SK-N-SH treated with all-trans-retinoic acid at 6 μM for 48 hours (cell line): Measurements from ENCODE around the gene POP4.

Source experiments
- ATAC-seq: fragments of 200-7000 bp; cut with Tn5 transposase; 3 replicates; pipeline ENCODE4 v1.9.1; 2020; ENCODE audit warnings: mild to moderate bottlenecking, moderate library complexity
- ARNTL ChIP-seq: fragments of 450-650 bp; formaldehyde crosslinking; IDR thresholded peaks from 2 replicates; pipeline ENCODE4 v1.5.0; 2020; ENCODE audit warnings: low read depth, mild to moderate bottlenecking, moderate library complexity, borderline replicate concordance
- BACH2 ChIP-seq: fragments of 250-450 bp; sonication (Bioruptor Pico); IDR thresholded peaks from 2 replicates; pipeline ENCODE4 v1.9.0; 2021; ENCODE audit warnings: mild to moderate bottlenecking, borderline replicate concordance
- CSDC2 ChIP-seq: fragments of 250-450 bp; sonication (Bioruptor Pico); IDR thresholded peaks from 2 replicates; pipeline ENCODE4 v1.5.0; 2020; ENCODE audit warnings: mild to moderate bottlenecking, moderate library complexity
- ESRRG ChIP-seq: fragments of 250-450 bp; sonication (Bioruptor Pico); IDR thresholded peaks from 2 replicates; pipeline ENCODE4 v1.6.1; 2021; ENCODE audit warnings: mild to moderate bottlenecking
- GLIS3 ChIP-seq: fragments of 250-450 bp; sonication (Bioruptor Pico); IDR thresholded peaks from 2 replicates; pipeline ENCODE4 v1.5.0; 2020; ENCODE audit warnings: mild to moderate bottlenecking, moderate library complexity
- OSR1 ChIP-seq: fragments of 250-450 bp; sonication (Bioruptor Pico); IDR thresholded peaks from 2 replicates; pipeline ENCODE4 v1.8.0; 2022; ENCODE audit warnings: moderate library complexity, mild to moderate bottlenecking, inconsistent platforms
- PATZ1 ChIP-seq: fragments of 250-450 bp; sonication (Bioruptor Pico); IDR thresholded peaks from 2 replicates; pipeline ENCODE4 v1.8.0; 2020; ENCODE audit warnings: mild to moderate bottlenecking, moderate library complexity, borderline replicate concordance
- POU6F1 ChIP-seq: fragments of 250-450 bp; sonication (Bioruptor Pico); IDR thresholded peaks from 2 replicates; pipeline ENCODE4 v1.8.0; 2021; ENCODE audit warnings: low read depth, mild to moderate bottlenecking, moderate library complexity, borderline replicate concordance
- PPARA ChIP-seq: fragments of 250-450 bp; sonication (Bioruptor Pico); IDR thresholded peaks from 2 replicates; pipeline ENCODE4 v1.5.0; 2020; ENCODE audit warnings: mild to moderate bottlenecking, borderline replicate concordance
- SNAI2 ChIP-seq: fragments of 250-450 bp; sonication (Bioruptor Pico); IDR thresholded peaks from 2 replicates; pipeline ENCODE4 v1.5.0; 2020; ENCODE audit warnings: mild to moderate bottlenecking, moderate library complexity
- TSHZ2 ChIP-seq: fragments of 250-450 bp; sonication (Bioruptor Pico); IDR thresholded peaks from 2 replicates; pipeline ENCODE4 v1.5.0; 2020; ENCODE audit warnings: mild to moderate bottlenecking, moderate library complexity
- ZC3H10 ChIP-seq: fragments of 250-450 bp; sonication (Bioruptor Pico); IDR thresholded peaks from 2 replicates; pipeline ENCODE4 v1.5.1; 2021; ENCODE audit warnings: mild to moderate bottlenecking, moderate library complexity
- ZFP30 ChIP-seq: fragments of 450-650 bp; formaldehyde crosslinking; IDR thresholded peaks from 2 replicates; pipeline ENCODE4 v1.5.0; 2022; ENCODE audit warnings: mild to moderate bottlenecking, moderate library complexity
- ZNF565 ChIP-seq: fragments of 450-650 bp; formaldehyde crosslinking; conservative IDR thresholded peaks from 2 replicates; pipeline ENCODE4 v1.5.0; 2020; ENCODE audit warnings: low read depth, mild to moderate bottlenecking, moderate library complexity
- ZNF70 ChIP-seq: fragments of 450-650 bp; formaldehyde crosslinking; IDR thresholded peaks from 2 replicates; pipeline ENCODE4 v1.5.0; 2020; ENCODE audit warnings: mild to moderate bottlenecking, moderate library complexity
- ZNF8 ChIP-seq: fragments of 450-650 bp; formaldehyde crosslinking; IDR thresholded peaks from 2 replicates; pipeline ENCODE4 v1.5.0; 2020; ENCODE audit warnings: mild to moderate bottlenecking, moderate library complexity
- TF ChIP-seq, protein P1 (sequence below): fragments of 250-450 bp; sonication (Bioruptor Pico); IDR thresholded peaks from 2 replicates; pipeline ENCODE4 v1.5.1; 2020; ENCODE audit warnings: low read depth, mild to moderate bottlenecking, moderate library complexity
- TF ChIP-seq, protein P2 (sequence below): fragments of 250-450 bp; sonication (Bioruptor Pico); IDR thresholded peaks from 2 replicates; pipeline ENCODE4 v1.5.1; 2021; ENCODE audit warnings: mild to moderate bottlenecking, moderate library complexity

The POP4 gene

DNA sequence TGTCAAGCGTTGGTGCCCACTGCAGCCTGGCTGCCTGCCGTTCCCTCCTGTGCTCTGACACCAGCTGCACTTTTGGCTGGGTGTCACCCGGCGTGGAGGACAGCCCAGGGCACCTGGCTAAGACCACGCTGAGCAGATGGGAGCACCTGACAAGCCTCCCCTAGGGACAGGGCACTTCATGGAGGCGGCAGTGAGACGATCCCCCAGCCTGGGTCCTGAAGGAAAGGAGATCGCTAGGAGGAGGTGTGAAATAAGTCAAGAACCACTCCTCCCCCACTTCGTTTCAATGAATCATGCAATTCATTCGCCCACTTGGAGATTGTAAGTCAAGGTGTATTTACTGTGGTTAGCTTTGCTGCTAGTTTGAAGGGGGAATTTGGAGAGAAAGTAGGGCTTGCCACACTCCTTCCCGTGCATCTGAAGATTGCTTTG is 41.5 kb upstream of the POP4 start (continued):
- no peak for TF ChIP-seq POU6F1 (CRISPR knock-in tag)

DNA sequence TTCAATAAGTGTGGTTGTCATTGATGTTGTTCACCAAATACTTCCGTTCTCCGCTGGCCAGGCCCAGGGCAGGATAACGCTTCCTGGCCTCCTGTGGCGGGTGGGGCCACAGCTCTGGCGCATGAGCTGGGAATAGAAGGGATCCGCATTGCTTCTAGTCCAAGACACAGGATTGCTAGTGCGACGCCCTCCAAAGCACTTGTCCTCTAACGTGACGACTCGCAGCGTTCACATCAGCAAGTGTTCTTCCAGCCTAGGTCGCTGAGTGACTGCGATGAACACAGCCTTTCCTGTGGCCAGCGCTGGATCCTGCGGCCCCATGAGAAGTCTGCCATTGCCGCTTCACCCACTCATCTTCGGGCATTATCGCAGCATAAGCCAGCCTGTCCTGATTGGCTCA is 40.9 kb upstream of the POP4 start:
- TF ChIP-seq OSR1 (CRISPR knock-in tag) (no peak), PPARA (CRISPR knock-in tag) (no peak), GLIS3 (CRISPR knock-in tag) (no peak), ESRRG (CRISPR knock-in tag) (no peak), ZNF8 (CRISPR knock-in tag) (no peak), SNAI2 (CRISPR knock-in tag) (no peak), ARNTL (CRISPR knock-in tag) (no peak), PATZ1 (CRISPR knock-in tag) (no peak), BACH2 (CRISPR knock-in tag) (no peak), ZNF70 (CRISPR knock-in tag) (no peak), CSDC2 (CRISPR knock-in tag) (no peak), TSHZ2 (CRISPR knock-in tag) (no peak), POU6F1 (CRISPR knock-in tag) (no peak), ZC3H10 (no peak), ZFP30 (no peak), ZNF565 (no peak)
- TF ChIP-seq, protein P1, sequence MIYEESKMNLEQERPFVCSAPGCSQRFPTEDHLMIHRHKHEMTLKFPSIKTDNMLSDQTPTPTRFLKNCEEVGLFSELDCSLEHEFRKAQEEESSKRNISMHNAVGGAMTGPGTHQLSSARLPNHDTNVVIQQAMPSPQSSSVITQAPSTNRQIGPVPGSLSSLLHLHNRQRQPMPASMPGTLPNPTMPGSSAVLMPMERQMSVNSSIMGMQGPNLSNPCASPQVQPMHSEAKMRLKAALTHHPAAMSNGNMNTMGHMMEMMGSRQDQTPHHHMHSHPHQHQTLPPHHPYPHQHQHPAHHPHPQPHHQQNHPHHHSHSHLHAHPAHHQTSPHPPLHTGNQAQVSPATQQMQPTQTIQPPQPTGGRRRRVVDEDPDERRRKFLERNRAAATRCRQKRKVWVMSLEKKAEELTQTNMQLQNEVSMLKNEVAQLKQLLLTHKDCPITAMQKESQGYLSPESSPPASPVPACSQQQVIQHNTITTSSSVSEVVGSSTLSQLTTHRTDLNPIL (CRISPR knock-in tag): no peak
- TF ChIP-seq, protein P2, sequence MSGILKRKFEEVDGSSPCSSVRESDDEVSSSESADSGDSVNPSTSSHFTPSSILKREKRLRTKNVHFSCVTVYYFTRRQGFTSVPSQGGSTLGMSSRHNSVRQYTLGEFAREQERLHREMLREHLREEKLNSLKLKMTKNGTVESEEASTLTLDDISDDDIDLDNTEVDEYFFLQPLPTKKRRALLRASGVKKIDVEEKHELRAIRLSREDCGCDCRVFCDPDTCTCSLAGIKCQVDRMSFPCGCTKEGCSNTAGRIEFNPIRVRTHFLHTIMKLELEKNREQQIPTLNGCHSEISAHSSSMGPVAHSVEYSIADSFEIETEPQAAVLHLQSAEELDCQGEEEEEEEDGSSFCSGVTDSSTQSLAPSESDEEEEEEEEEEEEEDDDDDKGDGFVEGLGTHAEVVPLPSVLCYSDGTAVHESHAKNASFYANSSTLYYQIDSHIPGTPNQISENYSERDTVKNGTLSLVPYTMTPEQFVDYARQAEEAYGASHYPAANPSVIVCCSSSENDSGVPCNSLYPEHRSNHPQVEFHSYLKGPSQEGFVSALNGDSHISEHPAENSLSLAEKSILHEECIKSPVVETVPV (CRISPR knock-in tag): no peak
- ATAC-seq: no peak

GRCh38 chr19:29566496-29567054 is 39.5 kb upstream of the POP4 start:
- no peak for ATAC-seq
- no peak for TF ChIP-seq ZNF565
- TF ChIP-seq PATZ1 (CRISPR knock-in tag): no peak
- no peak for TF ChIP-seq ARNTL (CRISPR knock-in tag)
- no peak for TF ChIP-seq ZFP30
- TF ChIP-seq ZC3H10: no peak
- no peak for TF ChIP-seq ZNF8 (CRISPR knock-in tag)
- no peak for TF ChIP-seq CSDC2 (CRISPR knock-in tag)
- no peak for TF ChIP-seq TSHZ2 (CRISPR knock-in tag)
- TF ChIP-seq POU6F1 (CRISPR knock-in tag): no peak
